ENCODE data around the gene PLOD2. TPM values are rescaled to one million over a fixed set of nuclear protein-coding genes. Genes with fewer than 3 reads are reported as not detected.
"Not testable (repeated sequence)": the region's sequence is repeated elsewhere in the genome, so short reads cannot be mapped to it uniquely, and the experiment has no call there.

PLOD2 gene
- total RNA-seq, 1 donor from 2014 or later: 24.2 TPM

GRCh38 chr3:146138902-146139301, 22.1 kb downstream of the PLOD2 start:
- DNase-seq: no peak

DNA sequence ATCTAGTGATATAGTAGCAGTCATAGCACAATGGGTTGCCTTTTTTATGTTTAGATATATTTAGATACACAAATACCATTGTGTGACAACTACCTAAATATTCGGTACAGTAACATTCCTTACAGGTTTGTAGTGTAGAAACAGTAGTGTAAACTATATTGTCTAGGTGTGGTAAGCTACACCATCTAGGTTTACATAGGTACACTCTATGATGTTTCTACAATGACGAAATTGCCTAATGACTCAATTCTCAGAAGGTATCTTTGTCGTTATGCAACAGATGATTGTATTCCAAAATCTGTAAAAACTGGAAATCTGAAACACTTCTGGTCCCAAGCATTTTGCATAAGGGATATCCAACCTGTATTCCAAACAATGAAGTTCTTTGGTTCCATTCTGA, 24.3 kb downstream of the PLOD2 start:
- DNase-seq: no peak

DNA sequence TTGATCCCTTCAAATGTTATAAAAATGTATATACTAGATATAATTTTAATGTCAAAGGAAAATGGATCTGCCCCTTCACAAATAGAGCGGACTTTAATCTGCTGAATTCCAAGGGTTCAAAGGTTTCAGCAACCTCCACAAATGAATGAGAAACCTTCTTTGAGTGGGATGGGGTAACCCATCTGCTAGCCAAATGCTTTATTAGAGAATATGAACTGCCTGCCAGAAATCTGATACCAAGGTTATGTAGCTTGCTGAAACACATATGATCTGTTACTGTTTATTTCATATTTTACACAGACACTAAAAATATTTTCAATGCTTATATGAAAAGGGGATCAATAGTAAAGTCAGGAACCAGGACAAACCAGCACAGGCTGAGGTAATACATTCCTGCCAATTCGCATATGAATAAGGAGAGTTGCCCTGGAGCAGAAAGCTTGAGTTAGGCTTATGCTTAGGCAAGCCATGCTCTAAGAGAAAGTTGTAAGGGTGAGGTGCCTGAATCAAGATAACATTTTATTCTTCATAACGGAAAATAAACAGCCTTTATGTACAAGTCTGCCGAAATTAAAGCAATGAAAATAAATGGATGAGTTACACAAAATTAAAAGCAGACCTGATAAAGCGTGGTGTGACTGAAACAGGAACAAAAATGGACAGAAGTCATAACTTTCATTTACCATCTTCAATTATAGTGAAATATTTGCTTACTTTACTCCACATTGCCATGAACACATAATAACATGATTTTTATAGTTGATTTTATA, 26.5 kb downstream of the PLOD2 start:
- DNase-seq: peak; percentile 71

GRCh38 chr3:146133441-146133840, 27.5 kb downstream of the PLOD2 start:
- peak; percentile 28 for DNase-seq

GRCh38 chr3:146131616-146132410, 29.2 kb downstream of the PLOD2 start:
- no peak for DNase-seq

DNA sequence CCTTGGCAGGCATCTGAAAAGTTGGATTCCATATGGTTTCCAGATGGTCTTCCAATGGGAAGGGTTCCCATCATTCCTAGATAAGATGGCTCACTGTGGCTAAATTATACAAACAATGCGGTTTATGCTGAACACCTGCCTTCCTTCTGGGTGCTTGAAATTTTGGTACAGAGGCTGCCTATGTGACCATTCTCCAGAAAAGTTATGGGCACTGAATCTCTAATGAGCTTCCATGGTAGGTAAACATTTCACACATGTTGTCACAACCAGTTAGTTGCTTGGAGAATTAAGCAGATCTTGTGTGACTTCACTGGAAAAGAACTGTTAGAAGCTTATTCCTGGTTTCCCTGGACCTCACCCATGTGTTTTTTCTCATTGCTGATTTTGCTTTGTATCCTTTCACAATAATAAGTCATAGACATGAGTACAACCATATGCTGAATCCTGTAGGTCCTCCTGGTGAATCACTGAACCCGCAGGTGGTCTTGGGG, 30.1 kb downstream of the PLOD2 start:
- DNase-seq: no peak

GRCh38 chr3:146129750-146130149, 31.2 kb downstream of the PLOD2 start:
- no peak for DNase-seq

DNA sequence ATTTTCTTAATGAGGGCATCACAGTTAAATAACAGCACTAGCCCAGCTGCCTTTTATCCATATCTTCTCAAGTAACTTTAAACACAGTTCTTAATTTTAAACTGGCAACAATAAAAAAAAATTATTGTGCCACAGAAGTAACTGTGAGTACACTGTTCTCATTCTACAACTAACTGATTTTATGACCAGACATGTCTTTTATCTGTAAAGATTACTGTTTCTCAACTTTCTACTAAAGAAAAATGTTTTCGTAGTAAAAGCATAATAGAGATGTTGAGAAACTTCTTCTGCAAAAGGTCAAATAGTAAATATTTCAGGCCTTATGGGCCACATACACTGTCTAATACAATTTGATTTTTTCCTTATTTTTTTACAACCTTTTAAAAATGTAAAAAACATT, 32.0 kb downstream of the PLOD2 start:
- no peak for DNase-seq

GRCh38 chr3:146128179-146128578, 32.8 kb downstream of the PLOD2 start:
- DNase-seq: no peak

DNA sequence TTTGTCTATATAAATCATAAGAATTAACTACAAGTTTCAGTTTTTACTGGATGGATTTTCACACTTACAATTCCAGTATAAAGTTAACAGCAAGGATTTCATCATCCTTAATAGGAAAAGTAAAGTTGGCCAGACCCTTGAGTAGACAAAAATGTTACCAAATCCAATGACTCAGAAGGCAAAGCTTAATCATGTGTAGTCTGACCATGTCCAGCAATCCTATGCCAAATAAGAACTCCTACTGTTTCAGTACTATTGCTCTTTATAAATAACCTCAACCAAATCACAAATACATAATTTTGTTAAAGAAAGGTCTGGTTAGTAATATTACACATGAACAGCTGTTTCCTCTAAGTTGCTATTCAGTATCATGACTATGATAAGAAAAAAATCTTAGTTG, 35.0 kb downstream of the PLOD2 start:
- DNase-seq: no peak

GRCh38 chr3:146124126-146124801, 36.7 kb downstream of the PLOD2 start:
- DNase-seq: no peak

GRCh38 chr3:146117406-146118285, 43.3 kb downstream of the PLOD2 start:
- no peak for DNase-seq

GRCh38 chr3:146115619-146116018, 45.4 kb downstream of the PLOD2 start:
- DNase-seq: no peak

DNA sequence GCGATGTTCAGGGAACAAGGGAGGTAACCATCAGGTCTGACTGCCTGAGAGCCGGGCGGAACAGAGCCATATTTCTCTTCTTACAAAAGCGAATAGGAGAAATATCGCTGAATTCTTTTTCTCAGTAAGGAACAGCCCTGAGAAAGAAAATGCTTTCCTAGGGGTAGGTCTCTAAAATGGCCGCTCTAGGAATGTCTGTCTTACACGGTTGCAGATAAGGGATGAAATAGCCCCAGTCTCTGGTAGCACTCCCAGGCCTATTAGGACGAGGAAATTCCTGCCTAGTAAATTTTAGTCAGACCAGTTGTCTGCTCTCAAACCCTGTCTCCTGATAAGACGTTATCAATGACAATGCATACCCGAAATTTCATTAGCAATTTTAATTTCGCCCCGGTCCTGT, 47.2 kb downstream of the PLOD2 start:
- not testable (repeated sequence) for DNase-seq

DNA sequence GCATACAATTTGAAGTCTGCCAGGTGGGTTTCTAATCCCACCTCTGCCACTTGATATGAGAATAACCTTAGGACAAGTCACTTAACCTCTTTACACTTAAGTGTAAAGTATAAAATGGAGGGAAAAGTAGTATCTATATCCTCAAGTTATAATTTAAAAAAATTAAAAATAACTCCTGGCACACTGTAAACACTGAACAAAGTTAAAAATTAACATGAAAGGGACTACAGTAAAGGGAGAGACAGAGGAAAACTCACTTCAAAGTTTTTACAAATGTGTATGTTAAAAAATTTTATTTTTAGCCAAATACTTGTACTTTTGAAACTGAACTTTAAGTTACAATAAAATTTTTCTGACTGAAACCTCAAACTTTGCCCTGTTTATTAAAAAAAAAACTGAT, 49.6 kb downstream of the PLOD2 start:
- no peak for DNase-seq

- no peak for DNase-seq
Measured at GRCh38 chr3:146110161-146110560, 50.8 kb downstream of the PLOD2 start.

GRCh38 chr3:146106986-146107385, 54.0 kb downstream of the PLOD2 start:
- peak; percentile 10 for DNase-seq

GRCh38 chr3:146104068-146104467, 56.9 kb downstream of the PLOD2 start:
- DNase-seq: no peak

DNA sequence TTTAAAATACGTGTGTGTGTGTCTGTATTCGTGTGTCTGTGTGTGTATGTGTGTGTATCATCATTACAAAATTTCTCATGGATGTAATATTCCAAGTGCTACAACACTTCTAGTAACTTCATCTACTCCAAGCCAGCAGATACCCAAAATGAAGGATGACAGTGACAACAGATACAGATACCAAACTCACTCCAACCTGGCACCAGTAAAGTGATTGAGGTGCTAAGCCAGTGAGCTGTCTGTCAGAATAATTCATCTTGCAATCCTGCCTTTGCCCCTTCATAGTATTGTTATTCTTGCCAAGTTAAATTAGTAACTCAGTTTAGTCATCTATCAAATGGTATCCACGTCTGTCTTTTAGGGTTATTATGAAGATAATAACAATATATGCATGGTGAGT, 58.1 kb downstream of the PLOD2 start:
- no peak for DNase-seq

DNA sequence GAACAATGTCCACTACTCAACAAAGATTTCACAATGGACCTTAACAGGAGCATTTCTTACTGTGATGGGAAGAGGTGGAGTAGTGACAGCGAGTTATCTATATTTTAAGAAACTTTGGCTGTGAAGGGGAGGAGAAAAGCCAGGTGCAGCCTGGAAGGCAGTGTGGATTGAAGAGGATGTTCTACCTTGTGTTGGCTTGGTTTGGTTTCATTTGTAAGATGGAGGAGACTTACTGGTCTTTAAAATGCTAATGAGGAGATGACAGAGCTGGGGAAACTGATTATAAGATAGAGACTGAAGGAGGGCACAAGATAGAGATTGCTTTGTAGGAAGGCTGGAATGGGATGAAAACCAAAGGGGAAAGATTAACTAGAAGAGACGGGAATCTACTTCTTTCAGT, 59.4 kb downstream of the PLOD2 start:
- DNase-seq: no peak

GRCh38 chr3:146100825-146101444, 60.0 kb downstream of the PLOD2 start:
- no peak for DNase-seq

Data from skin of body (tissue), 2 donors.